GM21526 (cell line): ENCODE measurements around the gene SCFD2.
"Not testable (repeated sequence)": the region's sequence is repeated elsewhere in the genome, so short reads cannot be mapped to it uniquely, and the experiment has no call there.

Source experiments
- ATAC-seq: cut with Tn5 transposase; IDR thresholded peaks from one replicate; pipeline ENCODE4 v1.9.1; 2021; ENCODE audit warnings: moderate library complexity; ENCODE audit not compliant: unreplicated experiment, low FRiP score

SCFD2 gene

GRCh38 chr4:53195815-53196661 is 169.8 kb downstream of the SCFD2 start:
- ATAC-seq = no peak

- no peak for ATAC-seq
Measured at GRCh38 chr4:53194727-53195126, 171.1 kb downstream of the SCFD2 start.

GRCh38 chr4:53193111-53193510 is 172.8 kb downstream of the SCFD2 start:
- no peak for ATAC-seq

- ATAC-seq = no peak
Measured at GRCh38 chr4:53192496-53192895, 173.4 kb downstream of the SCFD2 start.

- ATAC-seq = no peak
Measured at GRCh38 chr4:53191997-53192396, 173.9 kb downstream of the SCFD2 start.

GRCh38 chr4:53189011-53189410 is 176.8 kb downstream of the SCFD2 start:
- no peak for ATAC-seq

- ATAC-seq = no peak
Measured at GRCh38 chr4:53186714-53187358, 179.0 kb downstream of the SCFD2 start.

- ATAC-seq = no peak
Measured at GRCh38 chr4:53185869-53186585, 179.8 kb downstream of the SCFD2 start.

GRCh38 chr4:53183754-53184153 is 182.1 kb downstream of the SCFD2 start:
- ATAC-seq = no peak

GRCh38 chr4:53177751-53178150 is 188.1 kb downstream of the SCFD2 start:
- ATAC-seq = not testable (repeated sequence)

- no peak for ATAC-seq
Measured at GRCh38 chr4:53175640-53176039, 190.2 kb downstream of the SCFD2 start.

GRCh38 chr4:53174823-53175222 is 191.0 kb downstream of the SCFD2 start:
- no peak for ATAC-seq

GRCh38 chr4:53173576-53173975 is 192.3 kb downstream of the SCFD2 start:
- ATAC-seq = no peak

- ATAC-seq = no peak
Measured at GRCh38 chr4:53171797-53172196, 194.1 kb downstream of the SCFD2 start.

GRCh38 chr4:53169695-53170617 is 195.9 kb downstream of the SCFD2 start:
- no peak for ATAC-seq

- no peak for ATAC-seq
Measured at GRCh38 chr4:53168228-53168627, 197.6 kb downstream of the SCFD2 start.

- ATAC-seq = no peak
Measured at GRCh38 chr4:53162969-53163368, 202.9 kb downstream of the SCFD2 start.

GRCh38 chr4:53161787-53162433 is 204.0 kb downstream of the SCFD2 start:
- ATAC-seq = no peak

GRCh38 chr4:53161051-53161786 is 204.6 kb downstream of the SCFD2 start:
- no peak for ATAC-seq
